Stimulated activated CD4-positive, alpha-beta T cell treated with anti-CD3 and anti-CD28 coated beads, Interleukin-1b, Interleukin-23, amount 100 ng/mL, for 24 hours (primary cell): ENCODE data around the gene RBM15.

Experiments used
- DNase-seq, 4 experiments: peaks; one replicate each; pipeline ENCODE4 v3.0.0-alpha.2; 2020; ENCODE audit warnings: low read depth in 4 of 4, low spot score in 1 of 4

The RBM15 gene

DNA sequence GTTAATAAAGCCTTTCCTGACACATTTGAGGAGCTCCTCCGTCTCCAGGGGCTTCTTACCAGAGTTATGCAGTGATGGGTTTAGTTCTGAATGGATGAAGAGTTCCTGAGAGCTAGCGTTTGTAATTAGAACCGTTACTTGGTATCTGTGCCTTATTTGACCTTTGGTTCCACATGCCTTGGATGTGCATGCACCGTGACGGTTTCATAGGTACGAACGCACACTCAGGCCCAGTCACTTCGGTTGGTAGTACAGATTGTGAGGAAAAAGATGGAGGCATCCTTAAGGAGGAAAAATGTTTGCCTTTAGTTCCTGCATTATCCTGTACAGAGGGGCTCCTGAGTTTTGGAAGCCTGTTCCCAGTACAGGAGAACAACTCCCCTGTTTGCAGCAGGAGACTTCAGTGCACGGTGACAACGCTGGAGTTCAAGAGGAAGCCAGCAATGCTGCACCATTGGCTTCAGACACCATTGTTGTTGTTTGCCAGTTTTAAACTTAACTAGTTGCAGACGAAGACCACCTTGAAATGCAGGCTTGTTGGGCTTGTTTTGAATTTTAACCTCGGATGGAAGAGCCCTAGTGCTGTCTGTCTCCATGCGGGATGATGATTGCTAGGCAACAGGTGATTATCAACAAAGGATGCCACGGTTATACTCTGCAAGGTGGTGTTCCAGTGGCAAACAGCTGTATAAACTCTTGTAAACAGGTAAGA lies 8.2 kb downstream of the RBM15 start:
- no peak for DNase-seq

DNA sequence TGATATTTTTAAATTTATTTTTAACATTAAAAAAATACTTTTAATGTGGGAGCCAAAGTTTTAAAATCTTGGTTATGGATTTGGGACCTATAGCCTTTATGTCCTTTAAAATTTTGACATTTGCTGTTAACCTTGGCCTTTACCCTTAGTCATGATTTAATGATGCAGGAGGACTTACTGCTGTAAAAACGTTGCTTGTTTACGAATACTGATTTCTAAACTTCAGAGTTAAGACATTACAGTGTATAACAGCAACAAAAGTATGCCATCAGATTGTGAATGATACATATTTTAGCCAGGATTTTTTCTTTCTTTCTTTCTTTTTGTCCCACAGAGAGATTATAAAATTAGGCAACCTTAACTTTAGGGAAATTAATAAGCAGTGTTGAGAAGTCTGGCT lies 8.9 kb downstream of the RBM15 start:
- no peak for DNase-seq

DNA sequence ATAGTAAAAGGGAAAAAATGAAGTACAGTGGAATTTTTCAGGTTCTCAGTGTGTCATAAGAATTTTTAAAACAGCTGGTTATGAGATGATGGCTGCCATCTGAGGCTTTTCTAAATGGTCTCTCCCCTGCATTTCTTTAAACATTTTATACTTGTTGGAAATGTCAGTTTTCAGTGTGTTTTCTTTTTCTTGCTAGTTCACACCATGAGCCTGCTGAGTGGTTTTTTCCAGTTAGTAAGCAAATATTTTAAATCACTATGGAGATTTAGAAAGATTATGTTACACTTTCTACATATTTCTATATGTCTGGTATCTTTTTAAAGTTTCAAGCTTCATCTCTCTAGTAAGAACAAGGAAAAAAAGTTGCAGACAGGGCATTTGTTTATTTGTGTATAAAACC lies 9.6 kb downstream of the RBM15 start:
- DNase-seq: no peak

DNA sequence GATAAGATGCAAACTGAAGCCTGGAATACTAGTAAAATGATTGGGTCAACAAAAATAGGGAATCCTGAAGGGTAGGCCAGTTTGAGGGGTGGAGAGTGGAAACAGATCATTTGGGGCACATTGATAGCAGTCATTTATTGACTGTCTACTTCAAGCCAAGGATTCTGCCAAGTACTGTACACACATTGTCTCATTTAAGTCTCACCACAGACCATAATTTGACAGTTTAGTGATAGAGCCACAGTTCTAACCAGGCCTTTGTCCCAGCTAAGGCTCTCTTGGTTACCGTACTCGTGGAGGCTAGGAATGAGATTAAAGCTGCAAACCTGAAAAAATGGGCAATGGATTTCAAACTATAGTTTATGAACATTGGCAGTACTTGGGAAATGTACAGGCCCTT lies 11.2 kb downstream of the RBM15 start:
- no peak for DNase-seq

DNA sequence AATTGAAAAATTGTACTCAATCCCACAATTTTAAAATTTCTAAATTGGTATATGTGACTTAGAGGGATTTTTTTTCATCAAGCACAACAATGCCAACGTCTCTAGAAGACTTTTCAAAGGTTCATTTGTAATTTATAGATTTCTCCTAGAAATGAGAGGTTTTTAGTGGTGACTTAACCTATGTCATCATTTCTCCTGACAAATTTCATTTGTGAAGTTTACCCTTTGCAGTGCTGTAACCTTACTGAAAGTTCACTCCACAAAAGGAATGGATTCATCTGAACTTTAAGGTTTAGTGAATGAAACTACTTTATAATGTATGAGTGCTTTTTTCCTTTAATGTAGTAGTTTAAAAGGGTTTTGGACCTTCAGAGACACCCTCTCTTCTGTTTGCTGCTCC lies 16.1 kb downstream of the RBM15 start:
- DNase-seq: no peak

DNA sequence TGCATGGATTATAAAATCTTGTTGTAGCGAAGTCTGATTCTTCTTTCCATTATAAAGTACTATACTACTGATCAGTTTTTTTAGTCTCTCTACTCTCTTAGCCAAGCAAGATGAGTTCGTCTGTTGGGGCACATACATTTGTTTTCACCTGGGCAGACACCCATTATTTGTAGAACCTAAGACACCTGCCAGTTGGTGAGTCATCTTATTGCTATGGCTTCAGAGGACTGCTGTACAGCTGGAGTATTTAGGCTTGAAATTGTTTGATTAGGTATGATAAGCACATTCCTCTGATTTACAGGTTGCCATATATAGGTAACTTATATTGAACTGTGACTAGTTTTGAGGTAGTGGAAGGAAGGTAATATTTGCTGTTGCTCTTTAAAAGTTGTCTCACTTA lies 17.2 kb downstream of the RBM15 start:
- DNase-seq: no peak

DNA sequence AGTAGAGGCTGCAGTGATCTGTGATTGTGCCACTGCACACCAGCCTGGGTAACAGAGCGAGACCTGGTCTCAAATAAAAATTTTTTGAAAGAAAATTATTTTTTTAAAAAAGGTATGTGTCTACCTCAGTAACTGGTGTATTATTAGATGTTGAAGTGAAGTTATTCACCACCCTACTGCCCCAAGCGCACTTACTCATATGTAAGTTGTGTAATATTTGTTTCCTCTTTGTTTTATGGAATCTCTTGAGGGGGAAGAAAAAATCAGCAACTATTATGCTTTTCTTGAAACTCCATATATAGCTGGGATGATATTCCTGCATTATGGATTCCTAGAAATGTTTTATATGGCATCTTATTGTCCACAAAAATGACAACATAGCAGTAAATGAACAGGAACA lies 21.3 kb downstream of the RBM15 start:
- DNase-seq: no peak

DNA sequence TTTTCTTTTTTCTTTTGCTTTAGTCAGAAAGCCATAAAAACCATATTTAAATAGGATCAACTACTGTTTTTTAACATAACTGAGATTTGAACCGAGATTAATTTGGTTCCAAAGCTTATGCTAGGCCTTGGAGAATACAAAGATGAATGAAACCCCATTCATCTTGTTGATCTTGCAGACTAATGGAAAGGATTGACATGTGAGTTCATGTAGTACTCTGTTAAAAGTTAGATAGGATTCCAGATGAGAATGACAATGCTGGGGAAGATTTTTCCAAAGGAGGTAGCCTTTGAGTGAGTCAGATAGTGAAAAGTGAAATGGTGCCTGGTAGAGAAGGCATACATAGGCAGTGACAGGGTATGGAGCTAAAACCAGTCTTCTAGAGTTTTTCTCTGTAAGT lies 22.7 kb downstream of the RBM15 start:
- no peak for DNase-seq

DNA sequence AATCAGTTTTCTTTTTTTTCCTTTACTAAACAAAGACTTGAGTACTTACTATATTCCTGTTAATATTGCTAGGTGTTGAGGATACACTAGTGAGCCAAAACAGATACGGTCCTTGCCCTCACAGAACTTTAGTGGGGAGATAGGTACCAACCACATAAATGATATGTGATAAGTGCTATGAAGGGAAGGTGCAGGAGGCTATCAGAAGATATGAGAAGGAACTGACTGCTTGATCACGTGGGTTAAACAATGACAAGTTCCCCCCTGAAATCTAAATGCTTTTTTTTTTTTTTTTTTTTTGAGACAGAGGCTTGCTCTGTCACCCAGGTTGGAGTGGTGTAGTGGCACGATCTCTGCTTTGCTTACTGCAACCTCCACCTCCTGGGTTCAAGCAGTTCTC lies 25.0 kb downstream of the RBM15 start:
- no peak for DNase-seq

DNA sequence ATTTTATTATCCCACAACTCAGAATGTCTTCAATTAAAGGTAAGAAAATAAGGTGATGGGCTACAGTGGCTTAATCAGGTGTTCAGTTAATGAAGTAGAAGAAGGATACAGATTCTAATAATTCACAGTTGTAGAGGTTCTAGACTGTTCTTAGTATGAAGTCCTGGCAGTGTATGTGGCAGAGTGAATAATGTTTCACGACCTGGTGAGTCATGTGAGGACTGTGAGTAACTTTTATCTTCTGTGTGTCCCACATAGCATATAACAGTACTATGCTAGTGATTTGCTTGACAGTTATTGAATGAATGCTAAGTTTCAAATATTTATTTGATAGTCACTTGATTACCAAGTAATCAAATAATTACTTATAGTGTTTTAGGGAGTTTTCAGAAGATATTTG lies 31.6 kb downstream of the RBM15 start:
- DNase-seq: no peak

DNA sequence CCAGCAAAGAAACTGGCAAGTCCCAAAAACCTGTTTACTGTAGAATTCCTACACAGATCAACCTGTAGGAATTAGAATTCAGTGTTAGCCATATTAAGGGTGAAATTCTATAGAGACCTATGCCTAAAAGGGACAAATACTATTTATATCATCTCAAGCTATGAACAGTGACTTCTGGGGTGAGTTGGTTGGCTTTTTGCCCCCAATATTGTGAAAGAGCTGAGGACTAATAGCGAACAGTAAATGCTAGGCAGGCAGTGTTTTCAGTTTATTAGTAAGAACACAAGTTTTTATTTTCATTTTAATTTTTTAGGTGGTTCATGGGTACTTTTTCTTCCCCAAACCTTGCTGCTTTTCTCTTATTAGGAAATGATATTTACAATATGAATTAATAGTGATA lies 36.3 kb downstream of the RBM15 start:
- DNase-seq: no peak

DNA sequence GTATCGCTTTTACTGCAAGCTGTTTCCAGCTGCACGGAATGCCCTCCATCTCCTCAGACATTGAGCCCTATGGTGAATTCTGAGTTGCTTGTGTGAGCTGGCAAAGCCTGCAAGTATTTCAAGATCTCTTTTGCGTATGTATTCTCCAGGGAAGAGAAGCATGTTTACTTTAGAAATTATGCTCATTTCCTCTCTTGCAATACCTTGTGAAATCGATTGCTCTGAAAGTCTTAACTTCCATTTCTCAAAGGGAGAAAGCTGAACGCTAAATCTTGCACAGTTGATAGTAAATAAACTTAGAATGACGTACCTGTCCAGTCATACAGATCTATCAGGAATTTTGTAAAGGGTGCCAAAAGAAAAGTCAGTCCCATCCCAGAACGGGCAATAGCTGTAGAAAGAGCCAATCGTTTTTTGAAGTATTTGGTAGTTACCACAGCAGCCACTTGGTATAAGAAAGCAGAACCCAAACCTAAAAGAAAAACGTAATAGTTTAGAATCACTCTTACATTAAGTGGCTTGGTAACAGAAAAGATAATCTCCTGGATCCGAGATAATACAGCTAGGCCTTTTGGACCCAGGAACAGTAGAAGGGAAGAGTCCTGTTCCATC lies 41.6 kb downstream of the RBM15 start:
- no peak for DNase-seq

DNA sequence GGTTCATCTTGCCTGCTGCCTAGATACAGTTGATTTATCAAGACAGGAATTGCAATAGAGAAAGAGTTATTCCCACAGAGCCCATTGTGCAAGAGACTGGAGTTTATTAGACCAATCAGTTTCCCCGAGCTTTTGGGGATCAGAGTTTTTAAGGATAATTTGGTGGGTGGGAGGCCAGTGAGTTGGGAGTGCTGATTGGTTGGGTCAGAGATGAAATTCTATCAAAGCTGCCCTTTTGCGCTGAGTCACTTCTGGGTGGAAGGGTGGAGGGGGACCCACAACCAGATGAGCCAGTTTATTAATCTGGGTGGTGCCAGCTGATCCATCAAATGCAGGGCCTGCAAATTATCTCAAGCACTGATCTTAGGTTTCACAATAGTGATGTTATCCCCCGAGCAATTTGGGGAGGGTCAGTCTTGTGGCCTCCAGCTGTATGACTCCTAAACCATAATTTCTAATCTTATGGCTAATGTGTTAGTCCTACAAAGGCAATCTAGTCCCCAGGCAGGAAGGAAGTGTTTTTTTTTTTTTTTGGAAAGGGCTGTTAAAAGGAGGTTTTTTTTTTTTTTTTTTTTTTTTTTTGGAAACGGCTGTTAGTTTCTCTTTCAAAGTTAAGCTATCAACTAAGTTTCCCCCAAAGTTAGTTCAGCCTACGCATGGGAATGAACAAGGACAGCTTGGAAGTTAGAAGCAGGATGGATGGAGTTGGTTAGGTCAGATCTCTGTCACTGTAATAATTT lies 44.2 kb downstream of the RBM15 start:
- DNase-seq: no peak

DNA sequence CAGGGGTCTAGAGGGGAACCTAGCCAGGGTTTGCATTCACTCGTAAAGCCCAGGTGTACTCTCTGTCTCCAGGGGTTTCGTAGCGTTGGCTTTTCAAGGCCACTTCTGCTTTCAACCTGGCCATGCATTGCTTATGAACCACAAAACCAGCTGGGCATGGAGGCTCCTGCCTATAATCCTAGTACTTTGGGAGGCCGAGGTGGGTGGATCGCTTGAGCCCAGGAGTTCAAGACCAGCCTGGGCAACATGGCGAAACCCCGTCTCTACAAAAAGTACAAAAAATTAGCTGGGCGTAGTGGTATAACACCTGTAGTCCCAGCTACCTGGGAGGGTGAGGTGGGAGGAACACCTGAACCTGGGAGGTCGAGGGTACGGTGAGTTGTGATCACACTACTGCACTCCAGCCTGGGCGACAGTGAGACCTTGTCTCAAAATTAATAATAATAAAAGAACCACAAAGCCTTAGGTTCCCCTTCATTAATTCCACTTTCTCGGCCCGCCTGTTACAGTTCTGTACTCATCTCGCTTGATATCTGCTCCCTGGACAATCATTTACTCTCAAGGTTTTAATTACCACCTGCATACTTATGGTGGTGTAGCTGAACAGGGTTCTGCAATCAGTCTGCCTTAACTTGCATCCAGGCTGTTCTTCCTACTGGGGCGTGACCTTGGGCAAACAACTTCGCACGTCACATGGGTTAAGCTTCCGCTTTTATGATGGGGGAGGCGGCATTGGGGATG lies 45.6 kb downstream of the RBM15 start:
- DNase-seq: no peak

DNA sequence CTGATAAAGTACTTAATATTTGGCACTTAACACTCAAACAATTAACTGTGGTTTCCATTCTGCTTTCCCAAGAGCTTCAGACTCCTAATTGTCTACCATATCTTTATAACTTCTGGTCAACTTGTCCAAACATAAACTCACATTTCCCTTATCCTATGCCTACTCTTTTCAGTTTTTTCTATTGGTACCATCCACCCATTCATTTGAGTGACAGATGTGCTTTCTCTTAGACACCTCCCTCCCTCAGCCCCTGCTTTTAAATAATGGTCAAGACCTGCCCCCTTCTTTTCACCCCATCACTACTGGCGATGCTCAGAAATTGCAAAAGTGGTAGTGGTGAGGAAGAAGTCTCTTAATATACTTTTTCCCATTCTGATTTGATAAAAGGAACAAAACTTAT lies 46.2 kb downstream of the RBM15 start:
- no peak for DNase-seq

DNA sequence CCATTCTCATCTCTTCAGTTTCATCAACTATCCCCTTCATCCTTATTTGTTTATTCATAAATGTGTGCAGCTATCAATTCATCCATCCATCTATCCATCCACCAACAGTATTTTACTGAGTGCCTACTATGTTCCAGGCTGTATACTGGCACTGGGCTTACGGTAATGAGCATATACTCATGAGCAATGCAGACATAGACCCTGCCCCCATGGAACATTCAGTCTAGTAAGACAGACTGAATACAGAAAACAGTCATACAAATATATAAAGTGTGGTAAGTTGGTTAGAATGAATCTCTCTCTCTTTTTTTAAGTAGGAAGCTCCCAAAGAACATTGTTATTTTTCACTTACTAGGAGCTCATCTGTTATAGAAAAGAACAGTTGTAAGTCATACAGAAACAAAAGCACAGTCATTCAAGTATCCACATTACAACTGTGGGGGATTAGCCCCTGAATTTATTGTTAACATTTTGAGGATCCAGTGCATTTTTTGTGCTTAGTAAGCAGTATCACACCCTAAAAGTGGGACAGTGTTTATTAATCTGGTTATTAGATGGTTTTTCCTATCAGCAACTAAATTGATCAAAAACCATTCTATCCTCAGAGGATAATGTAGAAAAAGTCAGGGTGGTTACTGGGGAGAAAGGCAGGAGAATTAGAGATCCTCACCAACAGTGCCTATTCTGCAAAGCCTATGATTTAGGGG lies 48.0 kb downstream of the RBM15 start:
- DNase-seq: no peak

DNA sequence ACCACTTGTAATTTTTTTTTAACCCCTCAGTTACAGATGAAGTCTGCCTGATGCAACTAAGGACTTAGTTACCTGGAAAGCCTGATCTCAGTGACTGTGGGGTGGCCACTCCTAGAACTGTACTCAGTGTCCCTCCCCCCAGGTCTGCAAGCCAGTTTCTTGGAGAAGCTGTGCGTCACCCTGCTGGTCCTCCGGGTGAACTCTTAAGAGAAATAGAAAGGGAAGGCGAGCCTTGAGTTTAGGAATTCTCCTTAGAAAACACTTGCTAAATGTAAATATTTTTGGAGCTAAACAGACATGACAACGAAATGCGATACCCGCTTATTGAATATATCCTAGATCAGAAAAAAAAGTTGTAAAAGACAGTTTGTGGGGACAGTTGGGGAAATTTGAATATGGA lies 50.9 kb downstream of the RBM15 start:
- DNase-seq: no peak

DNA sequence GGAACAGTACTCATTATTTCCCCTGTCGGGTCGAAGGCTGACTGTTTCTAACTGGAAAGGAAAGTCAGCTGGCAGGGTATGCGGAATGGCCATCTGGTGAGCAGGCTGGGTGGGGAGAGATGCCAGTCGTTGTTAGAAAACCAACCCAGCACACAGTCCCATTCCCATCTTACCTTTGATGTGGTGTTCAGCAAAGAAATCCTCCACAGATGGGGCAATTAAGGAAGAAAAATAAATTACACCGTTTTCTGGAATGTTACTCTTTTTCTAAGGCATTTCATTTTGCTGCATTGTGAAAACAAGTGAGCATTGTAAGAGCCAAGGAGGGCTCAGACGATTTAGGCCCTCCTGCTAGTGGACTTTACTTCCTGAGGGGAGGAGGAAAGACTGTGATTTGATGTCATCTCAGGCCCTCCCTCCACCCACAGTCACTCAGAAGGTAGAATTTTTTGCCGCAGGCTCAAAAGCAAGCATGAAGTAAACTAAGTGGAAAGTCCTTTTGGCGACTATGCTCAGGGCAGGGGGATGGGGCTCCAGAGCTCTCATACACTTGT lies 51.6 kb downstream of the RBM15 start, which contains the start of gene SLC16A4:
SLC16A4 (minus strand) TSS at position 335 of the 554 bp plus-strand sequence. CDS start 1,703 bp downstream, outside the sequence.
- no peak for DNase-seq

DNA sequence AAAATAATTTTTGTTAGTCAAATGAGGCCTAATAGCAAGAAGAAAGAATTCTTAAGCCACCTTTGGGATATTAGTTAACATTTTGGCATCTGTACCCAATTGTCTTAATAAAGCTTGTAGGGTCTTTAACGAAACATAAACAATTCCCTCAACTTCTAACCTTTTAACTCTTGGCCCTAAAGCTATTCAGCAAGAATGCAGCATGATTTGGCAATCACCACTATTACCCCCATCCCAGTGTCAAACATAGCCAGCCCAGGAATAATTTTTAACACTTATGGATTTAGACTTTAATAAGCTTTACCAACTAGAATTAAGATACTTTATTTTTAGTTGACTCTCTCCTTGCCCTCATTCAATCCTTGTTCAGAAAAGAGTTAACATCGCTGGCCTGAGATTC lies 54.1 kb downstream of the RBM15 start:
- no peak for DNase-seq

DNA sequence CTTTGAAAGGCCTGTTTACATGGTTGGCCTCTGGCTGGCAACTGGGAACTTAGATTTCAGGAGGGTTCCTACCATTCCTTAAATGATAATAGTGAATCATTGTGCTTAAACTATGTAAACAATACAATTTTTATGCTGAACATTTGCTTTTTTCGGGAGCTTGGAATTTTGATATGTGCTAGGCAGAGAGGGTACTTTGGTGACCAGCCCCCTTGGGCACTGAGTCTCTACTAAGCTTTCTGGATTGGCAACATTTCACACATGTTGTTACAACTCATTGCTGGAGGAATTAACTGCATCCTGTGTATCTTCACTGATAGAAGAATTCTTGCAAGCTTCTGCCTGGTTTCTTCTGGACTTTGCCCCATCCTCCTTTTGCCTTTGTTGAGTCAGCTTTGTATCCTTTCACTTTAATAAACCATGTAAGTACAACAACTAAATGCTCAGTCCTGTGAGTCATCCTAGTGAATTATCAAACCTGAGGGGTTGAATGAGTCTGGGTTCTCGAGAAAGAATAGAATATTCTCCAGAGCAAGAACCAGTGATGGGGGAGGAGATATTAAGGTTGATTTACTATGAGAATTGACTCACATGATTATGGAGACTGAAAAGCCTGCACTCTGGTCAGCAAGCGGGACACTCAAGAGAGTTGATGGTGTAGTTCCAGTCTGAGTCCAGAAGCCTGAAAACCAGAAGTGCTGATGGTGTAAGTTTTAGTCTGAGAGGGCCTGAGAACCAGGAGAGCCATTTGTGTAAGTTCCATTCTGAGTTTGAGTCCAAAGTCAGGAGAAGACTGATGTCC lies 54.7 kb downstream of the RBM15 start:
- no peak for DNase-seq
